ENCODE data around the gene C1QTNF9B.

- TF ChIP-seq, protein P1, sequence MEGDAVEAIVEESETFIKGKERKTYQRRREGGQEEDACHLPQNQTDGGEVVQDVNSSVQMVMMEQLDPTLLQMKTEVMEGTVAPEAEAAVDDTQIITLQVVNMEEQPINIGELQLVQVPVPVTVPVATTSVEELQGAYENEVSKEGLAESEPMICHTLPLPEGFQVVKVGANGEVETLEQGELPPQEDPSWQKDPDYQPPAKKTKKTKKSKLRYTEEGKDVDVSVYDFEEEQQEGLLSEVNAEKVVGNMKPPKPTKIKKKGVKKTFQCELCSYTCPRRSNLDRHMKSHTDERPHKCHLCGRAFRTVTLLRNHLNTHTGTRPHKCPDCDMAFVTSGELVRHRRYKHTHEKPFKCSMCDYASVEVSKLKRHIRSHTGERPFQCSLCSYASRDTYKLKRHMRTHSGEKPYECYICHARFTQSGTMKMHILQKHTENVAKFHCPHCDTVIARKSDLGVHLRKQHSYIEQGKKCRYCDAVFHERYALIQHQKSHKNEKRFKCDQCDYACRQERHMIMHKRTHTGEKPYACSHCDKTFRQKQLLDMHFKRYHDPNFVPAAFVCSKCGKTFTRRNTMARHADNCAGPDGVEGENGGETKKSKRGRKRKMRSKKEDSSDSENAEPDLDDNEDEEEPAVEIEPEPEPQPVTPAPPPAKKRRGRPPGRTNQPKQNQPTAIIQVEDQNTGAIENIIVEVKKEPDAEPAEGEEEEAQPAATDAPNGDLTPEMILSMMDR (conservative IDR thresholded peaks at IDR 0.05; ENCODE audit: low read depth, low read length): no peak
- no peak for TF ChIP-seq EZH2 (IDR thresholded peaks at IDR 0.05; ENCODE audit: low read length, unreplicated experiment)
- TF ChIP-seq EZH2phosphoT487 (IDR thresholded peaks at IDR 0.05; ENCODE audit: borderline replicate concordance, low read length): no peak
Measured at GRCh38 chr13:23867027-23867491, 30.2 kb downstream of the C1QTNF9B start.

Measured in PC-3 (cell line).